PC-9 (cell line): ENCODE results near the gene UBA7. TPM values are rescaled to one million over a fixed set of nuclear protein-coding genes. Genes with fewer than 3 reads are reported as not detected.

Source experiments
- BruUV-seq: library from RNA; stranded (reverse); fragments of 400-500 nt; replicated peaks from 2 replicates; lab custom pipeline; 2021; lab: Mats Ljungman, UMichigan
- CTCF ChIA-PET: fragments of 300-600 bp; sonication (Branson Sonifier 250); formaldehyde crosslinking; loops from one replicate; lab custom pipeline; 2022; ENCODE audit warnings: antibody characterized with exemption; lab: Charles Lee
- POLR2A ChIA-PET: fragments of 300-600 bp; sonication (Branson Sonifier 250); formaldehyde crosslinking; loops from one replicate; lab custom pipeline; 2022; ENCODE audit warnings: antibody characterized with exemption; ENCODE audit not compliant: unreplicated experiment; lab: Charles Lee
- DNase-seq, 2 experiments: peaks; one replicate each; pipeline versions ENCODE4 v3.0.0 to v3.0.0-alpha.2; 2015 to 2022; ENCODE audit warnings: mixed read lengths in 1 of 2
- H2AFZ ChIP-seq: fragments of 200-600 bp; sonication (generic); 2 replicates; pipeline ENCODE4 v1.8.1; 2017; ENCODE audit warnings: antibody characterized with exemption
- H3F3A ChIP-seq: fragments of 200-600 bp; sonication (generic); 2 replicates; pipeline ENCODE4 v1.8.1; 2017; ENCODE audit warnings: antibody characterized with exemption, mild to moderate bottlenecking, low read depth; ENCODE audit not compliant: insufficient read depth
- H3K27ac ChIP-seq: fragments of 200-600 bp; sonication (generic); 2 replicates; pipeline ENCODE4 v1.6.1; 2016; ENCODE audit warnings: mixed run types
- H3K27me3 ChIP-seq: fragments of 200-600 bp; sonication (generic); 2 replicates; pipeline ENCODE4 v1.6.1; 2016; ENCODE audit warnings: low read depth, mixed run types; ENCODE audit not compliant: insufficient read depth
- H3K36me3 ChIP-seq: fragments of 200-600 bp; sonication (generic); 2 replicates; pipeline ENCODE4 v1.6.1; 2016; ENCODE audit warnings: low read depth, mixed run types
- H3K4me1 ChIP-seq: fragments of 200-600 bp; sonication (generic); replicated peaks from 2 replicates; pipeline ENCODE4 v1.6.1; 2016; ENCODE audit warnings: mixed run types; ENCODE audit not compliant: insufficient read depth
- H3K4me2 ChIP-seq: fragments of 200-600 bp; sonication (generic); 2 replicates; pipeline ENCODE4 v1.6.1; 2017; ENCODE audit warnings: mixed run types
- H3K4me3 ChIP-seq: fragments of 200-600 bp; sonication (generic); 2 replicates; pipeline ENCODE4 v1.6.1; 2016; ENCODE audit warnings: mixed run types
- H3K79me2 ChIP-seq: fragments of 200-600 bp; sonication (generic); 2 replicates; pipeline ENCODE4 v1.6.1; 2017; ENCODE audit warnings: low read depth, mixed run types
- H3K9me2 ChIP-seq: fragments of 200-600 bp; sonication (generic); 2 replicates; pipeline ENCODE4 v1.8.1; 2017; ENCODE audit warnings: mild to moderate bottlenecking; ENCODE audit not compliant: insufficient read depth
- H3K9me3 ChIP-seq: fragments of 200-600 bp; sonication (generic); 2 replicates; pipeline ENCODE4 v1.8.1; 2016; ENCODE audit warnings: low read depth; ENCODE audit not compliant: insufficient read depth
- H4K20me1 ChIP-seq: fragments of 200-600 bp; sonication (generic); 2 replicates; pipeline ENCODE4 v1.8.1; 2017; ENCODE audit not compliant: insufficient read depth
- EZH2 ChIP-seq: fragments of 200-600 bp; sonication (generic); IDR thresholded peaks from 2 replicates; pipeline ENCODE4 v1.8.0; 2017; ENCODE audit warnings: antibody characterized with exemption, low read depth
- intact Hi-C: fragments of 100-400 bp; cut with micrococcal nuclease; formaldehyde crosslinking; loops from one replicate; pipeline ENCODE4 v1.10.0; 2022; ENCODE audit not compliant: unreplicated experiment
- total RNA-seq: library from RNA; stranded (reverse); gene quantifications from 2 replicates; pipeline ENCODE4 v1.2.3, GENCODE V29; 2021
- TF ChIP-seq, protein P1 (sequence below): fragments of 200-600 bp; sonication (generic); conservative IDR thresholded peaks from 2 replicates; pipeline ENCODE4 v1.6.1; 2017; ENCODE audit warnings: mixed run types, antibody characterized with exemption, mild to moderate bottlenecking, moderate library complexity

UBA7 gene
- total RNA-seq, 1 experiment from 2014 or later: 48.6 TPM

DNA sequence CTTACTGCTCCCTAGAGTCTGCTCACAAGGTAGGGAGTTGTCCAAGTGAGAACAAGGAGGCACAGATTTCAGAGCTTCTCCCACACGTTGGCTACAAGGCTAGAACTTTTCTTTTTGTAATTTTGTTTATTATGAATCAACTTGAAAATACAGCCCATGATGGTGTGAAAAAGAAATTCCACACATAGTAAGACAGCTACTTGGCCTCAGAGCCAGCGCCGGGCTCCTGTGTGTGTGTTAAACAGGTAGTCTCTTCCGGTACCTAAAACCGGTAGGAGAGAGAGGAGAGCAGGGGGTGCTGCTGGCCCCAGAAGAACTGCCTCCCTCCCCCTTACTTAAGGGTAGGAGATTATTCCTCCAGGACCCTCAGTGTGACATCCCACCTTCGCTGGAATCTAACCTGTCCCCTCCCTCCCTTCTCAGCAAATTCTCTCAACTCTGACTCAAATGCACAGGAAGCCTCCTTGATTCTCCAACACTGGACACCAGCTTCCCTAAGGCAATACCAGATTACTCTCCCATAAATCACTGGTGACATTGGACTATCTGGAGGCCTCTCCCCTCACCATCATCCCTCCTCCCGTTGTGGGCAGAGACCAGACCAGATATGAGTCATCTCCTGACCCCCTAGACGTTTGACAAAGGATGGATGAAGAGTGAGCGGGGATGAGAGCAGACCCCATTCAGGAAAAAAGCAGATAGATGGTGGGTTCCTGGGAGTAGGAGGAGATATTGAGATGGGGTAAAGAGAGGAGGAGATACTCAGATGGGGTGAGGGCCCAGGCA lies 22.9 kb downstream of the UBA7 start:
- Histone ChIP-seq H3K36me3 (no peaks in the 10 kb centered on the region), H3K27ac (no peak overlapping the region), H3K9me2 (no peaks in the 10 kb centered on the region), H3K4me1 (peaks cover 7% of the 10 kb centered on the region; the same call in 1 of the 2 replicates), H3K27me3 (no peaks in the 10 kb centered on the region), H3K9me3 (no peaks in the 10 kb centered on the region), H2AFZ (no peak overlapping the region), H3K79me2 (peaks cover 4% of the 10 kb centered on the region), H3K4me2 (no peak overlapping the region), H4K20me1 (no peaks in the 10 kb centered on the region), H3K4me3 (no peak overlapping the region), H3F3A (no peaks in the 10 kb centered on the region)
- intact Hi-C loops: no loop called here
- TF ChIP-seq EZH2: no peak
- TF ChIP-seq, protein P1, sequence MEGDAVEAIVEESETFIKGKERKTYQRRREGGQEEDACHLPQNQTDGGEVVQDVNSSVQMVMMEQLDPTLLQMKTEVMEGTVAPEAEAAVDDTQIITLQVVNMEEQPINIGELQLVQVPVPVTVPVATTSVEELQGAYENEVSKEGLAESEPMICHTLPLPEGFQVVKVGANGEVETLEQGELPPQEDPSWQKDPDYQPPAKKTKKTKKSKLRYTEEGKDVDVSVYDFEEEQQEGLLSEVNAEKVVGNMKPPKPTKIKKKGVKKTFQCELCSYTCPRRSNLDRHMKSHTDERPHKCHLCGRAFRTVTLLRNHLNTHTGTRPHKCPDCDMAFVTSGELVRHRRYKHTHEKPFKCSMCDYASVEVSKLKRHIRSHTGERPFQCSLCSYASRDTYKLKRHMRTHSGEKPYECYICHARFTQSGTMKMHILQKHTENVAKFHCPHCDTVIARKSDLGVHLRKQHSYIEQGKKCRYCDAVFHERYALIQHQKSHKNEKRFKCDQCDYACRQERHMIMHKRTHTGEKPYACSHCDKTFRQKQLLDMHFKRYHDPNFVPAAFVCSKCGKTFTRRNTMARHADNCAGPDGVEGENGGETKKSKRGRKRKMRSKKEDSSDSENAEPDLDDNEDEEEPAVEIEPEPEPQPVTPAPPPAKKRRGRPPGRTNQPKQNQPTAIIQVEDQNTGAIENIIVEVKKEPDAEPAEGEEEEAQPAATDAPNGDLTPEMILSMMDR: no peak
- no peak for DNase-seq
- ChIA-PET CTCF (no interaction called here), POLR2A (no interaction called here)
- no TSS peak for BruUV-seq

DNA sequence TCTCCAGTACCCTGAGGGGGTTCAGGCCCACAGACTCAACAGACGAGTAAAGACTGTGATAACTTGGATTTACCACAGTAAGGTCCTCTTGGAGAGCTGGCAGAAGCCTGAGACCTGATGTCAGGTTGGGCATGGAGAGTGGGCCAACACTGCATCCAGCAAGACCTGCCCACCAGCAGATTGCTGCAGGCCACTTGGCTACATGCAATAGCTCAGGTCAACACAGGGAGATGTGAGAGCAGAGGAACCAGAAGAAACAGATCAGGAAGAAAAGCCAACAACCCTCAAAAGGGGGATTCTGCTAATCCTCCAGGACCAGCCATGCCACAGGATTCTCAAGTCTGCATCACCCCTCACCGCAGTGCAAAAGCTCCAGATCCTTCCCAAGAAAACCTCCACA lies 25.7 kb downstream of the UBA7 start:
- no peaks in the 10 kb centered on the region for H3K9me3 ChIP-seq
- DNase-seq: no peak
- intact Hi-C loops: loop anchor here (5.0 kb wide), 1 partner anchor 114 kb away; the partner anchor contains the start of gene MST1R
- H3K9me2 ChIP-seq: no peaks in the 10 kb centered on the region
- H4K20me1 ChIP-seq: no peaks in the 10 kb centered on the region
- no TSS peak for BruUV-seq
- H3K4me1 ChIP-seq: peaks cover 13% of the 10 kb centered on the region; the same call in 1 of the 2 replicates
- H3K27ac ChIP-seq: no peak overlapping the region
- POLR2A ChIA-PET: interaction anchor here (0.5 to 0.7 kb wide), 2 partner anchors 14 to 196 kb away, joined by 3 to 4 read pairs; no protein-coding TSS in a partner anchor
- H3K4me3 ChIP-seq: no peak overlapping the region
- CTCF ChIA-PET: no interaction called here
- peaks cover 29% of the 10 kb centered on the region for H3K79me2 ChIP-seq
- TF ChIP-seq EZH2: no peak
- TF ChIP-seq, protein P1: no peak
- H3K4me2 ChIP-seq: no peak overlapping the region
- no peaks in the 10 kb centered on the region for H3K36me3 ChIP-seq
- H3K27me3 ChIP-seq: no peaks in the 10 kb centered on the region
- H3F3A ChIP-seq: no peaks in the 10 kb centered on the region
- no peak overlapping the region for H2AFZ ChIP-seq

DNA sequence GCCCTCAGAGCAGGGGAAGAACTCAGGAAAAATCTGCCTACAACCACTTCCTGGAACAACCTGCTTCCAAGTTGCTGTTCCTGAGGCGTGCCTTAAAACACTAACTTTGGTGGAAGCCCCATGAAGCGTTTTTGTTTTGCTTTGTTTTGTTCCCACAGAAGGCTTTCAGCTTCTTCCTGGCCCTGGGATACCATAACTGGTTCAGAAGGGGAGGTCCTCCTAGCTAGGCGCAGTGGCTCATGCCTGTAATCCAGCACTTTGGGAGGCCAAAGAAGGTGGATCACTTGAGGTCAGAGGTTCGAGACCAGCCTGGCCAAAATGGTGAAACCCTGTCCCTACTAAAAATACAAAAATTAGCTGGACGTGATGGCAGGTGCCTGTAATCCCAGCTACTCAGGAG lies 26.2 kb downstream of the UBA7 start:
- H3K4me2 ChIP-seq: no peak overlapping the region
- peaks cover 30% of the 10 kb centered on the region for H3K79me2 ChIP-seq
- no peaks in the 10 kb centered on the region for H3K36me3 ChIP-seq
- BruUV-seq: no TSS peak
- H3K9me3 ChIP-seq: no peaks in the 10 kb centered on the region
- no peaks in the 10 kb centered on the region for H3K9me2 ChIP-seq
- no peak overlapping the region for H3K4me3 ChIP-seq
- no peaks in the 10 kb centered on the region for H3F3A ChIP-seq
- no peak overlapping the region for H3K27ac ChIP-seq
- TF ChIP-seq, protein P1: no peak
- TF ChIP-seq EZH2: no peak
- no peaks in the 10 kb centered on the region for H4K20me1 ChIP-seq
- POLR2A ChIA-PET: interaction anchor here (0.5 to 0.7 kb wide), 2 partner anchors 16 to 196 kb away, joined by 3 read pairs; partner anchors contain the start of gene INKA1
- H2AFZ ChIP-seq: no peak overlapping the region
- peaks cover 13% of the 10 kb centered on the region; the same call in 1 of the 2 replicates for H3K4me1 ChIP-seq
- intact Hi-C loops: loop anchor here (5.0 kb wide), 1 partner anchor 115 kb away; the partner anchor contains the start of gene MST1R
- CTCF ChIA-PET: no interaction called here
- DNase-seq: no peak
- no peaks in the 10 kb centered on the region for H3K27me3 ChIP-seq
